NCI-H1092 (cell line): ENCODE results near the gene FIBCD1.

ENCODE experiments used
- DNase-seq: peaks from one replicate; lab custom pipeline; 2025; lab: John Stamatoyannopoulos, UW

The FIBCD1 gene

DNA sequence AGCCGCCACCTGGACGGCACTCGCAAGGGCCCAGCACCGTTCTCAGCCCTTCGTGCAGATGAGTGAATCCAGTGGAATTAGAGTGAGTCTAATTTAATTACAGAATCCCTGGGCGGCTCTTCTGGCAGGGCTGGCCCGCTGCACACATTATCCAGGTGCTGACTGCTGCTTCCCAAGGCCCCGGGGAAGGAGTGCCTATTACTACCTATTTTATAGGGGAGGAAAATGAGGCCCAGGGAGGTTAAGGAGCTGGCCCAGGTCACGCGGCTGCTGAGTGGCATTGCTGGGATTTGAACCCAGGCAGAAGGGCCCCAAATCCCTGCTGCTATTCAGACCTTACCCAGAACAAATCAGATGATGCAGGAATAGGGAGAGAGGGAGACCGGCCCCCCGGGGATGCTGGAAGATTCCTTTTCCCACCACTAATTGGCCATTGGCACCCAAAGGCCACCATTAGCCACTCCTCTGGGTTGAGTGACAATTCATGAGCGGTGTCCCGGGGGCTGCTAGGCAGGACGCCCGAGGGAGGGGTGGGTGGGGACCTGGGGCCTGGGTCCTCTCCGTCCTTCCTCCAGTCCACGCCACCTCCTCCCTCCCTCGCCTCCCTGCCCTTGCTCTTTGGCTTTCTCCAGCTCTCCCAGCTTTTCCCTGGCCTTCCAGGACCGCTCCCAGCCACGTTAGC is 32.2 kb downstream of the FIBCD1 start:
- DNase-seq, result no peak

DNA sequence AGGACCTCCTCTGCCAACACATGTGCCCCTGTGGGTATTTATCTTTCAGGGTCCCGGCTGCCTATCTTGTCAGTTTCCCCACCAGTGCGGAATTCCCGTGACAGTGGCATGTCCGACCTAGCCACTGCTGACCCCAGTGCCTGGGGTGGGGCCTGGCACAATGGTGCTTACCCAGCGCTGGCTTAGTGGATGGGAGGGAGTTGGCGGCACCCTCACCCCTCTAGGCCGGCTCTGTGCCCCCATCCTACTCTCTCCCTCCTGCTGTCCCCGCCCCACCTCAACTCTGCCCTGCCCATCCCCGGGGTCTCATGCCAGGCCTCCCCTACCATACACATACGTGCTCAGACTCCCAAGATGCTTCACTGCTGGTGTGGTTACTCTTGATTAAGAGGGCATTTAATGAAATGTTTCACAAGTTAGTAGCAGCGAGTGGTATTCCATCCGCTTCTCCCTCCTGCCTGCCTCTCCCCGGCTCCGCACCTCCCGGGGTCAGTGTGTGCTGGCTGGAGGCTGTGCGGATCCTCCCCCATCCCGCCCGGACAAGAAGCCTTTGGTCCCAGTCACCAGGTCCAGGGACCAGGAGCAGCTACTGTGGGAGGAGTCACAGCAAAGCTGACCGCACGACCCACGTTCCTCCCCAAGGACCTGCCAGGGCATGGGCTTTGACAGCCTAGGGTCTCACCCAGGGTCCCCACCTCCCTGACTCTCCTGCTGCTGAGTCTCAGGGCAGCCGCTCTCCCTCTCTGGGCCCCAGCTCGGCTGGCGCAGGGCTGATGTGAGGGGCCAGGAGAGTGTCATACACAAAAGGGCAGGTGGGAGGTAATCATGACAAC is 32.9 kb downstream of the FIBCD1 start:
- DNase-seq, result no peak

DNA sequence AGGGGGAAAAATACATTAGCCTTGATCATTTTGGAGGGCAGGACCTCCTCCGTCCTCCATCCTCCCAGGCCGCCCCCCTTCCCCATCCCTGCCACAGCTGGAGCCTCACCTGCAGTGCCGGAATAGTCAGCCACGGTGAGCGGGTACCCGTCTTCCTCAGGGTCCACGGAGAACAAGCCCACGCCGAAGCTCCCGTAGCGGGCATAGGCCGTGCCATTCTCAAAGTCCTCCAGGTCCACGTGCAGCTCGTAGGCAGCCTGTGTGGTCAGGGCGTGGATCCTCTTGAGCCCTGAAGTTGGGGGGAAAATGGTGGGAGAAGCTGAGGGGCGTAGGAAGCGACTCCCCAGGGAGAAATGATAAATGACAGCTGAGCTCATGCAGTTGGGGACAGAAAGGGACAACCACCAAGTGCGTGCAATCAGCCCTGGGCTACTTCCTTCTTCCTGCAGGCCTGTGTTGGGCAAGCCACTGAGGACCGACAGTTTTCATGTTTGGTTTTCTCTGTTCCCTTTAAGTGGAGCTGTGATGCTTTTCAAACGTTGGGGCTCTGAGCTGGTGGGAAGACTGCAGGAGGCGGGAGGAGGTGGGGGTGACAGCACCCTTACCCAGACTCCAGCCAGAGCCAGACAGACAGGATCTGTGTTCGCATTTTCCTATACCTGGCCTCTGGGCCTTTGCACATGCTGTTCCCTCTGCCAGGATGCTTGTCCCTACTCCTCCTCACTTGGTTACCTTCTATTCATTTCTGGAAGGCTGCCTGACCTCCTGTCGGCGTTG is 33.7 kb downstream of the FIBCD1 start:
- DNase-seq, result no peak

DNA sequence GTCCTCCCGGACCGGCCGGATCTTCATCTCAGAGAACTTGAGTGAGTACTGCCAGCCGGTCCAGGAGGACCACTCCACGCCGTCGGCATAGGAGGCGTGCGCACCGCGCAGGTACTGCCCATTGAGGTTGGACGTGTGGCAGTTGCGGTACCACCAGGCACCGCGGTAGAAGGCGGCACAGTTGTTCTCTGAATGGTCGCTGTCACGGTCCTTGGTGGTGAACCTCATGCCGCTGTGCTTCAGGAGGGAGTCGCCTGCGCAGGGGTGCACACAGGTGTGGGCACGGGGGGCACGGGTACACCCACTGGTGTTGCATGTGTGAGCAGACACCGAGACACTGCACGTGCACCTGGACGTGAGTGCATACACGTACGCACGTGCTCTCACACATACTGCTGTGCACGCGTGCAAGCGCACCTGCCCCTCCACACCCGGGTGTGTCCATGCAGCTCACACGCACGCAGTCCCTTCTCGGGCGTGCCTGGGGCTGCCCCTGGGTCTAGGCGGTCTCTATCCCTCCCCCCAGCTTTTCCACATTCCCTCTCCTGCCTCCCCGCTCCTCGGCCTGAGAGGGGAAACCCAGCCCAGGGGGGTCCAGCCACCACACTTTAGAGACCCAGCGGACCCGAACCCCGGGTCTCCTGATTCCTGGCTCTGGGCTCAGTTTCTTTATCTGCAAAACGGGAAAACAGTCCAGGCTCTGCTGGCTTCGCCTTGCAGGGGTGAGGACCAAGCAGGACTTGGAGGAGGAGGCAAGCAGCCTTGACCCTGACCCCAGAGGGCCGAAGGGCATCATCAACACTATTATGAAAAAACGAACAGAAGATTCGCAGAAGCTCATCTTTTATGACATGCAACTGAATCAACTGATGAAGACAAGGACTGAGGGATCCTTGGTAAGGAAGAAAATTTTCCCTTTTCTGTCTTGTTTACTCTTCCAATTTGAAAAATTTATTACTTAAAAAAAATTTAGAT is 34.7 kb downstream of the FIBCD1 start:
- DNase-seq, result no peak

DNA sequence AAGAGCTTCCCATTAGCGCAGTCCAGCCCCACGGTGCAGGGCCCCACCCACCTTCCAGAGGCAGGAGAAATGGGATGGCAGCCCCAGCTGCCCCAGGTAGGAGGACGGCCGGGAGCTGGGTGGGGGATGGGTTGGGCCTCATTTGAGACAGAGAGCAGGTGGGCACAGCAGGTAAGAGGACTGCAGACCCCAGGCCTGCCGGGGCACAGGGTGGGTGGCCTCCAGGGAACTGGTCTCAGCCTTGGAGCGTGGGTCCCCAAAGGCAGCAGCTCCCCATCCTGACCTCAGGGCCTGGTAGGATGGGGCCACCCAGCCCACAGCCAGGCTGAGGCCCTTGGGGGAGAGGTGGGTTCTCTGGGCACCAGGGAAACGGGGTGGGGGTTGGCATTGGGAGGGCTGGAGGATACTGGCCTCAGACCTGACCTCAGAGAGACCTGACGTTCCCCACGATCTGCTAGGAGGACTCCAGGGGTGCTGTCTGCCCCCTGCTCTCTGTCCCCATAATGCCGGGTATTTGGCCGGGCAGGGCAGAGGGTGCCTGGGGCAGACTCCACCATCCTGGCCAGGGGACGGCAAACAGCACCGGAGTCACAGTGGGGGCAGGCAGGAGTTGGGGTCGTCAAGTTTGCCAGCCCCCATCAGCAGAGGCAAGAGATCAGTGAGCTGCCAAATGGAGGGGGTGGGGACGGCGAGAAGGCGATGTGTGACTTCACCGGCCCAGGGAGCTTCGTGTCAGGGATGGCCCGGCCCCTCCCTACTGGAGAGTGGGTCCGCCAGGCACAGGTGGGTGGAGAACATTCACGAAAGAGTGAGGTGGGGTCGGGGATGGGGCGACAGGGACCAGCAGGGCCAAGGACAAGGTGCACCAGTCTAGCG is 35.6 kb downstream of the FIBCD1 start:
- DNase-seq, result no peak

DNA sequence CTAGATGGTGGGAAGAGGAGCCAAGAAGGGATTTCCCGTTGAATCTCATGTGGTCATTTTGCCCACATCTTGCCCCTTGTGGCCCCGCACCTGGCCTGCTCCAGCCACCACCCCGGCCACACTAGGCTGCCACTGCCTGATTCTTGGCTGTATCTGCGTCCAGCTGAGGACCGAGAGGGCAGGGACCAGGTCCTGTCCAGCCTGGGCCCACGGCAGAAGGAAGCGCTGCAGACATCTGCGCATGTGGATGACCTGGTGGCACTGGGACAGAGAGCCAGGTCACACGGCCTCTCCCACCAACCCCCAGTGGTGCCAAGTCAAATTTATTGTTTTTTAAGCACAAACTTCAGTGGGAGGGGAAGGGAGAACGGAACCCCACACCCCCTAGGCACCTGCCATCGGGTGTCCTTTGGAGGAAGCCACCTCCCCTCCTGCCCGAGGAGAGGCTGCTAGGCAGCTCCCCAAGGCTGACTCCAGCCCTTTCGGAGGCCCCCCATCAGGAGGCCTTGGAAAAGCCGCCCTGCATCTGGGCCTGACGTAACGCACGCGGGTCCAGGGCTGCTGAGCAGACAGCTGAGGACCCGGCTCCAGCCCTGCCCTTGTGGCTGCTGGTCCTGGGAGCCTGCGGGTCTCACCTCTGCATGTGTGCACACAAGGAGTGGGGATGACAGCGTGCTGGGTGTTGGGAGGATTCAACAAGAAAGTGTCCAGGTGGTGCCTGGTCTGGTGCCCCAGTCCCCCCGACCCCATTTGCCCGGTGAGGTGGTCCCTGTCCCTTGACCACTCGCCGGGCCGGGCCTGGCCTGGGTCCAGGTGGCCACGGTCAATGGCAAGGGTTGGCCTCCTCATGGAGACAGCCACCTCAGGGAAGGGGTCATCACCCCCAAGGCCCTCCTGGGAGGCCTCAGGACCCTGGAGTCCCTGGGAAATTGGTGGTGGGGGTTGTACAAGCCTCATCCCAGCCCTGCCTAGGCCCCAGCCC is 36.6 kb downstream of the FIBCD1 start:
- DNase-seq, result no peak

DNA sequence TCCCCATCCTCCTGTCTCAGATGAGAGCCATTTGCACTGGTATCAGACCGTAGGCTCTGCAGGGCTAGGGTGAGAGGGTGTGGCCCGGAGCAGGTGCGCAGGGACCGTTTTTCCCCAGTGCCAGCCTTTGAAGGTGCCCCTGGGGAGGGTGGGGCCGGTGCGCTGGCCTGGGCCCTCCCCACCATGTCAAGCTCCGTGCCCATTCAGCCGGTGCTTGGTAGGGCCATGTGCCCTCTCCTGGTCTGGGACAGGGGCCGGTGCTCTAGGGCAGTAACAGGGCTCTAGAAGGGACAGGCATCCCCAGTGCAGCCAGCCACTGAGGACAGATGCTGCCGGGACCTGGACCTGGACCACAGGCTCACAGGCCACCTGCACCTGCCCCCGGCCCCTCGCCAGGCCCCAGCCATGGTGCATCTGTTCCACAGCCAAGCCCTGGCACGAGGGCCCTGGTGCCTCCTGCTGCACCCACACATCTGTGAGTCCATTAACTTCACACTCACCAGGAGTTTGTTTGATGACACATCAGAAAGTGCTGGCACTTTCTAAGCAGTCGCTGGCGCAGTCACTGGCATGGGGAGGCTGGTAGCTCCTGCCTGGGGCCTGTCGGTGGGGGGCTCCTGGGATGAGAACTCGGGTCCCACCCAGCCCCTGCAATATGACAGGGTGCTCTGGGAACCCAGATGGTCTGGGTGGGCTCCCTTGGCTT is 37.4 kb downstream of the FIBCD1 start:
- DNase-seq, result no peak

DNA sequence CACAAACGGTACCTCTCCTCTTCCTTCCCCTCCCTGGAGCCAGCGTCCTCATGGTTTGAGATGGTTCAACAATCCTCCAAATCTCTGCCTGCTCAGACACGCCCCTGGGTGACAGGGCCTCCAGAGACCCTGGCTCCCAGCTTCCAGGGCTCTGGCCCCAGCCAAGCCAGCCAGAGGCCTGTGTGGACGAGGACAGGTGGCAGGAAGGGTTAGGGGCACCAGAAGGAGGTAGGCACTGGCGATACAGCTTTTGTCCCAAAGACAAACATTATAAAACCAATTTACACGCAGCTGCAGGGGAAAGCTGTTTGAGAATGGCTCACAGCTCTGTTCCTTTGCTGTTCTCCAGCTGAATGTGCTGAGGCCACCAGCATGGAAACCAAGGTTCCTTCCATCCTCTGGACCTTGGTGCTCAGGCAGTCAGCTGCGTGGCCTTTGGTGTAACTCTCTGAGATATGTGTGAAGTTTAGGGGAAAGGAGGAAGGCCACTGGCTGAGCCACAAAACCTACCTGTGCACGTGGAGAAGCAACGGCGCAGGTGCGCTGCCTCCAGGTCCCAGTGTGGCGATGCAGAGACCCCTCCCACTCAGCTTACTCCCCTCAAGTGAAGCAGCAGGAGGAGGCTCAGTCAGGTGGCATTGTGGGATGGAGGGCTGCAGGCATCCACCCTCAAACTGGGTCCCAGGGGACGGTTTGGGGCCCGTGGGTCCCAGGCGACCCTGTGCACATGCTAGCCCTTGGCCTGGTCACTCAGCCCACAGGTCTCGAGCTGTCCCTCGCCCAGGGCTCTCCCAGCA is 38.1 kb downstream of the FIBCD1 start:
- no peak for DNase-seq

DNA sequence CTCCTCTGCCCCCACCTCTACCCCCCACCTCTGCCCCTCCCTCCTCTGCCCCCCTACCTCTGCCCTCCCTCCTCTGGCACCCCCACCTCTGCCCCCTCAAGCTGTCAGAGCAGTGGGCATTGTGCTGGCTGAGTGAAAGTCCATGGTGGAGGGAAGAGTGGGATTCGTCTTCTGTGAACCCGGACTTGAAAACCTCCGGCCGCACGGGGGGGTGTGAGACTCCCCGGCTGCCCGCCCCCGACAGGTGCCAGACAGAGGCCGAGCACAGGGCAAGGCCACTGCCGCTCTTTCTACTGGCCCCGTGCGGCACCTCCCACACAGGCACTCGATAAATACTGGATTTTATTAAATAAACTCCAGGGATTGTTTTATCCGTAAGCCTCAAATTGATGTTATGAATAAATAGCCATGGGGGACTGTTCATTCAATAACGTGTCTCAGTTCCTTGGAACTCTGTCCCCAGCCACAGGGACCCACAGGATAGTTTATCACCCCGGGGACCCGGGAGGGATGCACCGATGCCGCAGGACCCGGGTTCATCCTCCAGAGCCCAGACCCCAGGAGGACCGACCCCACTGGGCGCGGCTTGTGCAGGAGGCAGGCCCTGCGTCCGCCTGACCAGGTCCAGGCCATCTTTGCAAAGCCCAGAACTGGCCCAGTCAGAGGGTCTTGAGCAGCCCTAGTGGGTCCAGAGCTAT is 39.8 kb downstream of the FIBCD1 start:
- DNase-seq, result no peak

DNA sequence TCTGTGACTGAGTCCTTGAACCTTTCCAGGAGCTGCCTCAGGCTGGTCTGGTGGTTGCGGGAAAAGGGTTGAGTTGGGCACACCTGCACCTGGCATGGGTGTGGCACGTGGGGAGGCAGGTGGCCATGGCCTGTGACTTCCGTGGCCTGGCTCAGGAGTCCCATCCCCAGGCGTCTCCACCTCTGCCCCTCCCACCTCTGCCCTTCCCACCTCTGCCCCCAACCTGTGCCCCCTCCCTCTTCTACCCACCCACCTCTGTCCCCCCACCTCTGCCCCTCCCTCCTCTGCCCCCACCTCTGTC is 40.5 kb downstream of the FIBCD1 start:
- no peak for DNase-seq

DNA sequence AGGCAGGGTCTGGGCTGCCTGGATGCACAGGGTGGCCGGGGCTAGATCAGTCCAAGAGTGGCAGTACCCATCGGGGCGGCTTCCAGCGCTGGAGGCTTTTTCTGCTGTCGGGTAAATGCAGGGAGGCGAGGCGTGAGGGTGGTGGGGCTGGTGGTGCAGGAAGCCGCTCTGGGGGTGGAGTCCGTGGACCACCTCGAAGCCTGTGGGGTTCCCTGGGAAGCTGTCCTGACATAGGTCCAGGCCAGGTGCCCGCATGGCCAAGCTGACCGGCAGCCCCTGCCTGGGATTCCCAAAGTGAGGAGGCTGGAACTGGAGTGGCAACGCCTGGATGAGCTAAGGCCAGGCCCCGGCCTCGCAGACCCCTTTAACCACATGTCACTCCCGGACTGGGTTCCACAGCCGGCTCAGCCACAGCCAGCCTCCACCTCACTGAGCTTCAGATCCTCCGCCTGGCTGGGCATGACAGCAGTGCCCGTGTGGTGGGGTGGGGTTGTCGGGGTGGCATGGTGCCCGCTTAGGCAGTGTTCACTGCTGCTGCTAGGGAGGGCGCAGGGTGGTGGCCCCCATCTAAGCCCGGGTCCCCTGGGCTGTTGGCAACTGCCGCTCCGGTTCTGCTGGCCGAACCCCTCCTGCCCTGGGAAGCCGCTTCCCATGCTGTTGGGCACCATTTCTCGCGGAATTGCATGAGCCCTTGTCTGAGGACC is 41.0 kb downstream of the FIBCD1 start:
- DNase-seq, result no peak

DNA sequence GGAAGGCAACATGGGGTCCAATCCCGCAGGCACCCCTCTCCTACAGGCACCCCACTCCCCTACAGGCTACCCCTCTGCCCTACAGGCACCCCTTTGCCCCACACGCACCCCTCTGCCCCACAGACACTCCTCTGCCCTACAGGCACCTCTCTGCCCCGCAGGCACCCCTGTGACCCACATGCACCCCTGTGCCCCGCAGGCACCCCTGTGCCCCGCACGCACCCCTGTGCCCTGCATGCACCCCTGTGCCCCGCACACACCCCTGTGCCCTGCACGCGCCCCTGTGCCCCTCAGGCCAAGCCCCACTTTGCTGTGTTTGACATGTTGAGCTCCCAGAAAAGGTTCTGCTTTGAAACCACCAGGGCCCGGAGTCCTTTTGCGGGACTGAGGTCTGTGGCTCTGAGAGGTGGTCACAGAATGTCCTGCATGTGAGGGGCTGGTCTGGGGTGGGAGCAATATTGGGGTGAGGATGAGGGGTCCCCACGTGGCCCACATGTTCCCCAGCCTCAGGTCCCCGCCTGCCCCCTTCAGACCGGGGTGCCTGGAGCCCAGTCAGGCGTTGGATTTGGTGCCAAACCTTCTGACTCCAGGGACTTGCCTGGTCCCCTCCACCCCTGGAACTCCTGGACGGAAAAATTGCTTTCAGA is 41.8 kb downstream of the FIBCD1 start:
- no peak for DNase-seq

DNA sequence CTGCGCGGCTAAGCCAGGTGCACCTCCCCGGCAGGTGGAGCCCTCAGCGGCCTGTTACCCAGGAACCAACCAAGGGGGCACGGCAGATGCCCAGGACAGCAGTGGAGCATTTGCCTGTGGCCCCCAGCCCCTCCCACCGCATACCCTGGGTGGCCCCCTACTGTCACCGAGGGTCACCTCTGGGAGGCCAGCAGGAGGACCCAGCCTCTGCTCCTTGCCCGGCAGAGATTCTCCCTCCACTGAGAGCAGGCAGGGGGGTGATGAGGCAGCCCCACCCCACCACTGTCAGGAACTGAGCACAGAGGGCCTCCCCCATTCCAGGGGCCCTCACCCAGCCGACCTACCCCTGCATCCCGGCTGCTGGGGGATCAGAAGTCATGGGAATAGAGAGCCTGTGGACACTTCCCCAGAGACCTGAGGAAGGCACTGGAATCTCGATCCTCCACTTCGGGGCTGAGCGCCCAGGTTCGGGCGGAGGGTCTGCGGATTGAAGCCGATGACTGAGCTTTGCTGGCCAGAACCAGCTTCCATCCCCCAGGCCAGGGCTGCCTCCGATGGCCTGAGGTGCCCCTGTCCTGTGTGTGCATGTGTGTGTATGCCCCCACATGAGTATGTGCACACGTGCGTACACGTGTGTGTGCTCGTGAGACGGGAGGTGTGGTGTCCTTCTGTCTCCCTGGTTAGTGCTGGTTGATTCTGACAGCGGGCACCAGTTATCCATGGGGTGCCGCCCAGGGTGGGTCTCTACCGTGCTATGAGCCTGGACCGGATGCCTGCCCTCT is 42.6 kb downstream of the FIBCD1 start, which contains the start of gene QRFP:
TSS of gene QRFP (minus strand) at position 580 of the 782 bp plus-strand sequence. CDS start 2,974 bp downstream, outside the sequence.
- no peak for DNase-seq

DNA sequence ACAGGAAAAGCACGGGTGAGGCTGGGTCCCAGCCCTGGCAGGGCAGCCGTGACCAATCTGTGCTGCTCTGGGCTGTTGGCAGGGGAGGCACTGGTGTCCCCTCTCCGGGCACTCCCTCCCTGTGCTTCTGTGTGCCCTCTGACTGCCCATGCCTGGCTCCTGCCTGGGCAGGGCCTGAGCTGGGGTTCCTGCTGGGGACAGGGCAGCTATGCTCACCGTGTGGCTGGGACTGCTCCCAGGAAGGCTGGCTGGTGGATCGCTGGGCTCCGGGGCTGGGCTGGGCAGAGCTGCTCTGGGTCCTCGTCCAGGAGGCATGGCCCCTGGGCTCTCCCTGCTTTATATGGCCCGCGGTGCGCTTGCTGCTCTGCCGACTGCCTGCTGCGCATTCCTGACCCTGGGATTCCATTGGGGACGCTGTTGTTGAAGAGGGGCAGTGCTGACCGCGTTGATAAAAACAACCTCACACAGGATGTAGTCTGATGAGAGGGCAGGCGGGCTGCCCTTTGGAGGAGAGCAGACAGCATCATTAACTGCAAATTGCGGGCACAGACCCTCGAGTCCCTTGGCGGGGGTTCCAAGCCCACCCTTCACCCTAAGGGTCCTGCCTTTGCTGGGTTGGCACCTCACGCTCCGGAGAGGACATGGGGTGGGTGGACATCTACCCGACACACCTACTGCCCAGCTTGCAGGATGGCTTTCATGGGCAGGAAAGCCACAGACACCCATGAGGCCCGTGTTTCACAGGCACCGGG is 43.4 kb downstream of the FIBCD1 start:
- DNase-seq, result no peak

DNA sequence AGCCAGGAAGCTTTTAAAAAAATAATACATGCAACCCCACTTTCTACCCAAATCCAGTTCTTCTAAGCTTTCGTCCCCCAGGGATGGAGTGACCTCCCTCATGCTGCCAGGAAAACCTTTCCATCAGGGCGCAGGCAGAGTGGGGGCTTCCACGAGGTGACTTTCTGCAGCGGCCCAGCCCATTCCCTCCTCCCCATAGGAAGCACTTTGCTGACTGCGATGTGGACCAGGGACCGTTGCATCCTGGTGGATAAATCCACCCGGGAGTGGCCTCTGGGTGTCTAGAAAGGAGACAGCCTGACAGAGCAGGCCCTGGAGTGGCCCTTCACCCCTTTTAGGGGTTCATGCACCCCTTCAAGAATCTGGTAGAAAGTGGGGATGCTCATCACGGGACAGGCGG is 44.0 kb downstream of the FIBCD1 start:
- DNase-seq, result no peak
